Ectodermal cell (in vitro differentiated cells): ENCODE results near the gene ZFTA. TPM values are rescaled to one million over a fixed set of nuclear protein-coding genes. Genes with fewer than 3 reads are reported as not detected.
"Not testable (repeated sequence)": the region's sequence is repeated elsewhere in the genome, so short reads cannot be mapped to it uniquely, and the experiment has no call there.

Experiments used
- H3K27ac ChIP-seq: 2 replicates; pipeline ENCODE4 v1.7.0; 2013; ENCODE audit warnings: mild to moderate bottlenecking, low read depth, low read length; ENCODE audit not compliant: insufficient read depth, poor library complexity, severe bottlenecking
- H3K27me3 ChIP-seq: 2 replicates; pipeline ENCODE4 v1.7.0; 2013; ENCODE audit warnings: mild to moderate bottlenecking, low read length; ENCODE audit not compliant: insufficient read depth, control insufficient read depth, poor library complexity, severe bottlenecking
- H3K36me3 ChIP-seq: one replicate; pipeline ENCODE4 v1.7.0; 2013; ENCODE audit warnings: low read length; ENCODE audit not compliant: control insufficient read depth, insufficient read depth
- H3K4me1 ChIP-seq: one replicate; pipeline ENCODE4 v1.7.0; 2013; ENCODE audit warnings: low read length; ENCODE audit not compliant: control insufficient read depth, insufficient read depth
- H3K4me3 ChIP-seq: 2 replicates; pipeline ENCODE4 v1.7.0; 2013; ENCODE audit warnings: low read depth, low read length, control low read depth; ENCODE audit not compliant: insufficient read depth
- H3K9me3 ChIP-seq: 2 replicates; pipeline ENCODE4 v1.7.0; 2013; ENCODE audit warnings: mild to moderate bottlenecking, low read length, moderate library complexity; ENCODE audit not compliant: control insufficient read depth
- WGBS, 2 experiments: methylation state at CpG; one replicate each; pipeline ENCODE4 v1.1.7; 2013; ENCODE audit warnings: missing lambda C conversion rate in 2 of 2; 5-methylcytosine and 5-hydroxymethylcytosine counted together
- polyA plus RNA-seq, 4 experiments: library from polyadenylated mRNA; stranded (reverse); fragments of 50-300 nt; gene quantifications; one replicate each; pipeline ENCODE4 v1.2.3, GENCODE V29; 2013

The ZFTA gene
- 31.2 TPM for polyA plus RNA-seq (2013, experiment 1 of 4)
- polyA plus RNA-seq (2013, experiment 2 of 4) = 38.0 TPM
- polyA plus RNA-seq (2013, experiment 3 of 4) = 31.6 TPM
- polyA plus RNA-seq (2013, experiment 4 of 4) = 32.6 TPM

DNA sequence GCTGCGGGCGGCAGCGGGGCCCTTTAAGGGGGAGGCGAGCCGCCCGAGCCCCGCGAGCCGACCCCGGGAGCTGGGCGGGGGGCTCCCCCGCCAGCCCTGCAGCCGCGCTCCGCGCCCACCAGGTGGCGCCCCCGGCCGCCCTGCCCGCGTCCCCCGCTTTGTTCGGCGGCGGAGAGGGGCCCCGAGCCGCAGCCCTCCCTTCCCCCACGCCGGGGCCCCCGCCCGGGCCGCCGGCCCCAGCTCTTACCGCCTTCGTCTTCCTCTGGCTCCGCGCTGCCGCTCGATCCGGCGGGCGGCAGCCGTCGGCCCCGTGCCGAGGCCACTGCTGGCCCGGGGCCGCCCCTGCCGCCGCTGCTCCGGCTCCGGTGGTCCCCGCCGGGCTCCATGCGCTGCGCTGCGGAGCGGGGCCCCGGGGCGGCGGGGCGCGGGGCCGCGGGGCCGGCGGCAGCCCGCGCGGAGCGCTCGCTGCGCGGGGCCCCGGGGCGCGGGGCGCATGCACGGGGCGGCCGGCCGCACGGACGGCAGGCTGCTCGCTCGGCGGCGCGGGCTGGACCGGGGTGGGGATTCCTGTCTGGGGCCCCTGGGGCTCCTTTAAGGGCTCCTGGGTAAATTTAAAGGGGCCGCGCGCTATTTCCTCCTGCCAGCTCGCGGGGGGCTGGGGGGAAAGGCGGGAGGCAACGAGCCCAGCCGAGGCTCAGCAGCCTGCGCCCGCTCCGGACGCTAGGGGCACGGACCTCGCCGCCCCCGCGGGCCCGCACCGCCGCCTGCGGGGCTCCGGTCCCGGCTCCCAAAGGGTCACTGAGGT, at the start of gene ZFTA:
TSS of gene ZFTA (minus strand) at position 539 of the 805 bp plus-strand sequence. CDS start at position 386, 153 bp downstream.
- Histone ChIP-seq H3K4me3 (peak within 1 kb of the TSS; percentile 80), H3K4me1 (peaks cover 38% of the 10 kb centered on the region), H3K27ac (peak within 1 kb of the TSS; percentile 88), H3K9me3 (no peaks in the 10 kb centered on the region), H3K27me3 (peaks cover 19% of the 10 kb centered on the region), H3K36me3 (no peaks in the 10 kb centered on the region)
- 0% methylated on average over 113 of the region's 113 CpGs for WGBS, 2 experiments

- WGBS, 2 experiments = 94 to 96% methylated on average over 27 of the region's 27 CpGs
- H3K4me3 ChIP-seq = no peak overlapping the region
- peaks cover 62% of the 10 kb centered on the region for H3K36me3 ChIP-seq
Measured at GRCh38 chr11:63817758-63818498, 49.4 kb upstream of the ZFTA start.

GRCh38 chr11:63816732-63817131, 48.2 kb upstream of the ZFTA start:
- no peaks in the 10 kb centered on the region for H3K9me3 ChIP-seq
- no peak overlapping the region for H3K4me3 ChIP-seq
- H3K4me1 ChIP-seq = peaks cover 15% of the 10 kb centered on the region
- H3K27me3 ChIP-seq = no peaks in the 10 kb centered on the region
- peaks cover 50% of the 10 kb centered on the region for H3K36me3 ChIP-seq
- no peak overlapping the region for H3K27ac ChIP-seq
- 92 to 96% methylated on average over 3 of the region's 3 CpGs for WGBS, 2 experiments

More at GRCh38 chr11:63817758-63818498, 49.4 kb upstream of the ZFTA start:
- H3K9me3 ChIP-seq = no peaks in the 10 kb centered on the region
- H3K27me3 ChIP-seq = no peaks in the 10 kb centered on the region
- H3K4me1 ChIP-seq = peaks cover 11% of the 10 kb centered on the region
- H3K27ac ChIP-seq = no peak overlapping the region

DNA sequence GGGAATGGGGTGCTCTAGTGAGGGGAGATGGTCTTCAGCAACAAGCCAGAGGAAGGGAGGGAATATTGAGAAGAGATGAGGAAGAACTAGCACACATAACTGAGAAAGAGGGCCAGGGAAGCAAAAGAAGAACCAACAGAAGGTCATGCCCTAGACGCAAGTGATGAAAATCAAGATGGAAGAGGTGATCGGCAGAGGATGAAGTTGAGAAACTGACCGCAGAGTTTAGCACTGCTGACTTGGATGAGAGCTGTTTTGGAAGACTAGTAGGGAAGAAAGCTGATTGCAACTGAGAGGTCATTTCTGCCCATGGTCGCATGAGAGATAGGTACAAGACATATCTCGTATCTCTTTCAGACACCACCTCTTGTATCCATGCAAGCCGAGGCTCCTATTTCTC, 47.6 kb upstream of the ZFTA start:
- Histone ChIP-seq H3K27ac (no peak overlapping the region), H3K9me3 (no peaks in the 10 kb centered on the region), H3K36me3 (peaks cover 45% of the 10 kb centered on the region), H3K27me3 (no peaks in the 10 kb centered on the region), H3K4me1 (peaks cover 19% of the 10 kb centered on the region), H3K4me3 (no peak overlapping the region)
- WGBS, 2 experiments = 95 to 96% methylated on average over 6 of the region's 6 CpGs

- WGBS, 2 experiments = 4 to 6% methylated on average over 7 of the region's 7 CpGs
- H3K4me3 ChIP-seq = peak overlapping the region; percentile 98
Measured at GRCh38 chr11:63814383-63814736, 45.8 kb upstream of the ZFTA start.

GRCh38 chr11:63813563-63814382, 45.2 kb upstream of the ZFTA start:
- H3K4me1 ChIP-seq = peaks cover 20% of the 10 kb centered on the region
- no peaks in the 10 kb centered on the region for H3K27me3 ChIP-seq
- WGBS, 2 experiments = 0% methylated on average over 74 of the region's 74 CpGs
- H3K27ac ChIP-seq = peak overlapping the region; percentile 38
- peaks cover 26% of the 10 kb centered on the region for H3K36me3 ChIP-seq
- peak overlapping the region; percentile 98 for H3K4me3 ChIP-seq
- no peaks in the 10 kb centered on the region for H3K9me3 ChIP-seq

More at GRCh38 chr11:63814383-63814736, 45.8 kb upstream of the ZFTA start:
- H3K9me3 ChIP-seq = no peaks in the 10 kb centered on the region
- H3K4me1 ChIP-seq = peaks cover 20% of the 10 kb centered on the region
- H3K36me3 ChIP-seq = peaks cover 31% of the 10 kb centered on the region
- no peaks in the 10 kb centered on the region for H3K27me3 ChIP-seq
- no peak overlapping the region for H3K27ac ChIP-seq

GRCh38 chr11:63813035-63813562, 44.5 kb upstream of the ZFTA start, which contains the start of gene SPINDOC:
TSS of gene SPINDOC (plus strand) at chr11:63813456. CDS start at chr11:63813687, 231 bp downstream.
- WGBS, 2 experiments = 0 to 1% methylated on average over 65 of the region's 65 CpGs
- Histone ChIP-seq H3K36me3 (peaks cover 20% of the 10 kb centered on the region), H3K27me3 (no peaks in the 10 kb centered on the region), H3K4me1 (peaks cover 20% of the 10 kb centered on the region), H3K27ac (peak within 1 kb of the TSS; percentile 38), H3K9me3 (no peaks in the 10 kb centered on the region), H3K4me3 (peak within 1 kb of the TSS; percentile 98)

- Histone ChIP-seq H3K4me1 (peaks cover 20% of the 10 kb centered on the region), H3K27me3 (no peaks in the 10 kb centered on the region), H3K27ac (no peak overlapping the region), H3K4me3 (no peak overlapping the region), H3K36me3 (peaks cover 7% of the 10 kb centered on the region), H3K9me3 (no peaks in the 10 kb centered on the region)
- WGBS, 2 experiments = 56 to 67% methylated on average over 3 of the region's 3 CpGs
Measured at GRCh38 chr11:63811522-63811921, 42.9 kb upstream of the ZFTA start.

DNA sequence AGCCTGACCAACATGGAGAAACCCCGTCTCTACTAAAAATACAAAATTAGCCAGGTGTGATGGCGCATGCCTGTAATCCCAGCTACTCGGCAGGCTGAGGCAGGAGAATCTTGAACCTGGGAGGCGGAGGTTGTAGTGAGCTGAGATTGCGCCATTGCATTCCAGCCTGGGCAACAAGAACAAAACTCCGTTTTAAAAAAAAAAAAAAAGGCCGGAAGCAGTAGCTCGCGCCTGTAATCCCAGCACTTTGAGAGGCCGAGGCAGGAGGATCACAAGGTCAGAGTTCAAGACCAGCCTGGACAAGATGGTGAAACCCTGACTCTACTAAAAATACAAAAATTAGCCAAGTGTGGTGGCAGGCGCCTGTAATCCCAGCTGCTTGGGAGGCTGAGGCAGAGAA, 41.8 kb upstream of the ZFTA start:
- not testable (repeated sequence) for H3K9me3 ChIP-seq, H3K27me3 ChIP-seq, H3K36me3 ChIP-seq, H3K4me3 ChIP-seq, H3K27ac ChIP-seq
- 92 to 94% methylated on average over 11 of the region's 11 CpGs for WGBS, 2 experiments
- peaks cover 17% of the 10 kb centered on the region for H3K4me1 ChIP-seq
